Activated T-cell treated with anti-CD3 and anti-CD28 coated beads for 24 hours (primary cell): ENCODE measurements around the gene EGFL7.

ENCODE experiments used
- DNase-seq: peaks from one replicate; pipeline ENCODE4 v3.0.0-alpha.2; 2020; ENCODE audit warnings: low read depth

EGFL7 gene

DNA sequence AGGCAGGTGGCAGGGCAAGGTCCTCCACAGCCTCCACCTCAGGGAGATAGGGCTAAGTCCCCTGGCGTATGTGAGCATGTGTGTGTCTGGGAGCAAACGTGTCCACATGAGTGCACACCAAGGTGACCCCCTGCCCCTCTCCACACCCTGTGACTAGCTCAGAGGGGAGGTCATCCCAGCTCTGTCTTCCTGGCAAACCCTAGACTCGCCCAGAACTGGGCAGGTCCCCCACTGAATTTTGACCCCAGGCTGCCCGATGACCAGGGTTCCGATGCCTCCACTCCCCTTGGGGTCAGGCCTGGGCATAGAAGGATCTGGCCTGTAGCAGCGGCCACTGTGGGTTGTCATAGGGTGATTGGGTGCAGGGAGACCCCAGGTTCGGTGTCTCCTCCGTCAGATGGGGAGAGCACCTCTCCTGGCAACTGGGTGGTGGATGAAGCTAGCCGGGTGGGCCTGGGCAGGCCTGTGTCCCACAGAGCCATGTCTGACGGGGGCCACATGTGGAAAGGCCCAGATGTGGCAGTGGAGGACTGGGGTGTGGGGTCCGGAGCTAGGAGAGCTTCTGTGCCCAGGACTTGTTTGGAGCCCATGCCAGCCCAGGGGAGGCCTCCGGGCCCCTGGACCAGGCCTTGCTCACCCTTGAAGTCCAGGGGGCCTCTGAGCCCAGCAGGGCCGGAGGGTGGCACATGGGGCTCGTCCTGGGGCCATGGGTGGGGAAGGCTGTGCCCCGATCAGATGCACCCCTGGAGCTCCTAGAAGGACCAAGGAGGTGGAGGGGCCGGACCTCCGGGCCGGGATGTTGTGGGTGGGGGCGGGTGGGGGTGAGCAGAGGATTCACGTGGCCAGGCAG is 55.9 kb downstream of the EGFL7 start:
- DNase-seq = no peak

DNA sequence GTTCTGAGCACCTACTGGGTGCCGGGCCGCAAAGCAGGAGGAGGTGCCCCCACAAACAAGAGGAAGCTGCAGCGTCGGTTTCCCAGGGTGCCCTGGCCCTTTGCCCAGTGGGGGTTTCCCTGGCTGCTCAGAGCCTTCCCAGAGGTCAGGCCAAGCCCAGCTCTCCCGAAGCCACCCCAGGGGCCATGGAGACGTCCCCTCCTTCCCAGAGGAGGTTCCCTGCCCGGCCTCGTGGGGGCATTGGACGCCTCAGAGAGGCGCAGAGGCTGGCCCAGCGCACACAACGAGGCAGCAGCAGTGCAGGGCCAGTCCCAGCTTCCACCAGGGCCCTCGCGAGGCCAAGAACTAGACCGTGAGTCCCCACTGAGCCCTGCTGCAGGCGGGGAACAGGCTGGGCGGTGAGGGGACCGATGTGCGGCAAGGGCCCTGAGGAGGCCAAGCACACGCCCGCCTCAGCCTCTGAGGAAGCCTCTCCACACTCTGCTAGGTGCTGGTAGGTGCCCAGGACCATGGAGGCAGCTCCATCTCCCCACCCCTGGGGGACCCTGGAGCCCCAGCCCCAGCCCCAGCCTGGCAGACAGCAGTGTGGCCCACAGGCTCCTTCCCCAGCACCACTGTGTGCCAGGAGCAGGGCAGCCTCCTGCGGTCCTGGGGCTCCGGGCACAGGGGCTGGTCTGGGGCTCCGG is 56.6 kb downstream of the EGFL7 start:
- no peak for DNase-seq

DNA sequence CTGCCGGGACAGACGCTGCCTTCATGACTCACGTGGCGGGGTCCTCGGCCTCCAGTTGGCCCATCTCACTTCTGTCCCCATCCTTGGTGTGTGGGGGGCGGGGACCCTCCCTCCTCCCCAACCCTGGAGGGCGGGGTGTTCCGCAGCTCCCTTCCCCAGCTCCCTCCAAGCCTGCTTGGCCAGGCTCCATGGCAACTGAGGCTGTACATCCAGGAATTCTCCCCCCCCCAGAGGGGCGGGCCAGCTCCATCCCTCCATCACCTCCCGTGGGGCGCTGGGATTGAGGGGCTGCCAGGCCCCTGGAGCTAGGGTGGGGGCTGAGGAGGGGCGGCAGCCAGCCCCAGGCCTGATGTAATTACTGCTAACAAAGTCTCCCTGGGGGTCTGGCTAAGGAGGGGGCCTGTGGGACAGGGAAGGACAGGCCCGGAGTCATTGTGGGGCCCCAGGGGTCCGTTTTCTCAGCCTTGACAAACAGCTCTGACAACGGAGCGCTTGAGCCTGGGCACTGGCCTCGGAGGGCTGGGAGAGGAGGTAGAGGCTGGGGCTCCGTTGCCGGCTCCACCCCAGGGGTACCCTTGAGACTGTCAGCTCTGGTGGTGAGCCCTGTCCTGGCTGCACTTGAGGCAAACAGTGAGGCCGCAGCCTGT is 57.7 kb downstream of the EGFL7 start:
- DNase-seq = no peak

DNA sequence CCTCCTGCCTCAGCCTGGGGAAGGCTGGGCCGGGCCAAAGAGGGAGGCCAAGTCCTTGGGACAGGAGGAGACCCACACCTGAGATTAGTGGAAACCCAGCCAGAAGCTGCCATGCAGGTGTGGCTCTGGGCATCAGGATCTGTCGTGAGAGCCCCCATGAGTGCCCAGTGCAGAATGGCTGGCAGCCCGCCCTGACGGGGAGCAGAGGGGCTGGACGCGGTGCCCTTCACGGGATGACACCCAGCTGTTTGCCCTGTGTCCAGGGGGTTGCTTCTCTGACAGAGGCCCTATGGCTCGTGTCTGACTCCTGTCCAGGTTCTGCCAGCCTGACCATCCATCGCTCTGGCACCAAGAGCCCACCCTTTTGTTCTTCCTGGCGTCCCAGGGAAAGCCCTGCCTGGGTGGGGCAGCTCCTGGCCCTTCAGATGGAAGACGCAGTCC is 58.2 kb downstream of the EGFL7 start:
- no peak for DNase-seq

DNA sequence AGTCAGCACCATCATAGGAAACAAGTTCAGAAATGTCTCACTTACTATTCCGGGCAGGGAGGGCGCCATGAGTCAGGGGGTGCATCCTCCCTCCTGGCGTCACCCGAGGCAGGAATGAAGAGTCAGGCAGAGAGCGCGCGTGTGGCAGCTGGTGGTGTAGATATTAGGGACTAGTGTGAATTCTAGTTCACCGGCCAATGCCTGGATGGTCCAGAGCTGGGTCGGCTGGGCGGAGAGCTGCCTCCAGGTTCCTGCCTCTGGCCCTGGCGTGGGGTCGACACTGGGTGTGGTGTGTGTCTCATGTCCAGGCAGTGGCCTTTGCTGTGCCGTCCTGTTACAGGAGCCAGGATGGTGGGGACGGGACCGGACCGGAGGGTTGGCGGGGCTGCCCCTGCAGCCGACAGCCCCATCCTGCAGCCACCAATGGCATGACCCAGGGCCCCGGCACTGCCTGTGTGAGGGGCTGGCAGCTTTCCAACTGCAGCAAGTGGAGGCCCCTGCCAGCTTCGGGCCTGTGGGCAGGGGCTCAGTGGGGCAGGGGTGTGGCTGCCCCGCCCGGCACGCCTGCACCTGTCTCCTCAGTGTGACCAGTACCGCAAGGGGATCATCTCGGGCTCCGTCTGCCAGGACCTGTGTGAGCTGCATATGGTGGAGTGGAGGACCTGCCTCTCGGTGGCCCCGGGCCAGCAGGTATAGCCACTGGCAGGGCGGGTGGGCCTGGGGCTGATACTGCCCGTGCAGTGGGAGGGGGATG is 58.8 kb downstream of the EGFL7 start:
- DNase-seq = no peak
